ENCODE data around the gene HOXC9. TPM values are rescaled to one million over a fixed set of nuclear protein-coding genes. Genes with fewer than 3 reads are reported as not detected.

Gene HOXC9
- total RNA-seq, 1 donor from 2014 or later = not detected

DNA sequence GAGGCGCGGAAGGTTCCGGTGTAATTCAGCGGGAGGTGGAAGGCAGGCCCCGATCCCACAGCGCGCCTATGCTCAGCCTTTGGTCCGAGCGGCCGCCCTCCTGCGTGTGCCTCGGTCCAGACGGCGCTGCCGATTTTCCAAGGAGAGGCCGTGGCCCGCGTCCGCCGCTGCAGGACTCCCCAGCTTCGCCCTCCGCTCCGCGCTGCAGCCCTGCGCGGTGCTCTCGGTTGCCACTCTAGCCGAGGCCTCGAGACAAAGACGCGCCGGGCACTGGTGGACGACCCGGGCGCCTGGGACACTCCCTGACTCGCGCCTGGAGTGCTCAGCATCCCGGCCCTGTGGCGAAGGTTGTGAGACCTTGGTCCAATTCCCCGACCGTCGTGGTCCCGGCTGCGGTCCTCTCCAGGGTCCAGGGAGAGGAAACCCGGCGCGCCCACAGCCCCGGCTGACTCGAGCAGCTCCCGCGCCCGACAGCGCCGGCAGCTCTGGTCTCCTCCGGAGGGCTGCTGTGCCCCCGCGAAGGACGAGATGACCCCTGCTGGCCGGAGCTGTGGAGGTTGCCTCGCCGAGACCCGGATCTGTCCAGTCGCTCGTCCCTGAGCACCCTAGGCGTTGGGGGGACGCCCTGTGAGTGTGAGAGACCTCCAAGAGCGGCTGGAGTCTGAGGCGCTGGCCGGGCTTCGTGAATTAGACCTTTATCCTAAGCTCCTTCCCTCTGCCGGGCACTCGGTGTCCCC is 38.8 kb upstream of the HOXC9 start:
- ATAC-seq (ENCODE audit: poor library complexity) (no peak), DNase-seq (no peak)
- intact Hi-C loops (cut with DNase I) = no loop called here

DNA sequence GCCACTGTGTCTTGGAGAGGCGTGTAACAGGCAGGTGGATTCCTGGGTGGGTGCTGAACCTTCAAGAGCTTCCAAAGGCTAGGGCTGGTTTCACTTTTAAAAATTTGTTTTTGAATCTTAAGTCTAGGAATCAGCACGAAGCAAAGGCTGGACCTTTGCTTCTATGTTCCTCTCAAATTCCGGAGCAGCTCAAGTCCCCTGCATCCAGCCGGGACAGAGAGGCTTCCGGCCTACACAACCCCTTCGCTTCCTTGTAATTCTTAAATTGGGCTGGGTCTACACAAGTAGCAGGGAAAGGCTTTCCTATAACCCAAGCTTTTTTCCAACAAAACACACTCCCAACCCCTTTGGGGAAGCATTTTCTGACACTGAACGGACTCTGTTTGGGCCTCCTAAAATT is 37.0 kb upstream of the HOXC9 start:
- DNase-seq = no peak
- intact Hi-C loops (cut with DNase I) = no loop called here
- no peak for ATAC-seq (ENCODE audit: poor library complexity)

GRCh38 chr12:53963434-53964314 is 36.3 kb upstream of the HOXC9 start:
- ATAC-seq (ENCODE audit: poor library complexity) (no peak), DNase-seq (no peak)
- intact Hi-C loops (cut with DNase I) = no loop called here

GRCh38 chr12:53964315-53964713 is 35.6 kb upstream of the HOXC9 start:
- intact Hi-C loops (cut with DNase I) = no loop called here
- no peak for ATAC-seq (ENCODE audit: poor library complexity)

GRCh38 chr12:53965281-53966084 is 34.5 kb upstream of the HOXC9 start:
- intact Hi-C loops (cut with DNase I) = no loop called here
- DNase-seq (no peak), ATAC-seq (ENCODE audit: poor library complexity) (no peak)

More at GRCh38 chr12:53964315-53964713, 35.6 kb upstream of the HOXC9 start:
- DNase-seq = no peak

- intact Hi-C loops (cut with DNase I) = no loop called here
- ATAC-seq (ENCODE audit: poor library complexity) = no peak
- no peak for DNase-seq
These were observed 33.9 kb upstream of the HOXC9 start for GRCh38 chr12:53966085-53966384.

DNA sequence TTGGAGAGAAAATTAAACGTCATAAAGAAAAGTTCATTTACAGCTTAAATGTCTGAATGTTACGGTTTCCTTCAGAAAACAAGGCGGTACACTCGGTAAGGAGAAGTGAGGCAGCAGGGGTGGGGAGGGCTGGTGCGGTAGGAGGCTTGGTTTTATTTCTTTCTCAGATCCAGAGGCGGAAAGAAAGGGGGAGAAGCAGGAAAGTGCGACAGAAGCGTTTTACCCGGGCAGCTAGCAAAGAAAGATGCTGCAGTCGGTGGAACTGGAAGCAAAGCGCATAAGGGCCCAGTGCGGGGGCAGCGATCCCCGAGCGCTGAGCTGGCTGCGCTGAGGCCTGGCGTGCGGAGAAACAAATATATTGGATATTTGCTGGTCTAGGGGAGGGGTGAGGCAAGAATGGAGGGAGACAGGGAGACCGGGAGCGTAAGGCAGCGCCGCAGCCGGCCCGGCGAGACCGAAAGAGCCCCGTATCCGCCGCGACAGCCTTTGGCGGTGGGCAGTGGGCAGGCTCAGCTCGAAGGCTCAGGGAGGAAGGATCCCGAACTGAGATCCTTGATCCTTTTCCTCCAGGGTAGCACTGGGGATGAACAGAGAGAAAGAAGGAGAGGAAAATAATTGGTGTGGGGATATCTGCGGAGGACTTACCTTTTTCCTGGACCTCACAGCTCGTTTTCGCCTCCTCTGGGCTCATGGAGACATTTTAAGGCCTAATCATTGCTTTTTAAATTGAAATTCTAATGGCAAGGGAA is 33.4 kb upstream of the HOXC9 start:
- intact Hi-C loops (cut with DNase I) = no loop called here
- no peak for ATAC-seq (ENCODE audit: poor library complexity)
- no peak for DNase-seq

DNA sequence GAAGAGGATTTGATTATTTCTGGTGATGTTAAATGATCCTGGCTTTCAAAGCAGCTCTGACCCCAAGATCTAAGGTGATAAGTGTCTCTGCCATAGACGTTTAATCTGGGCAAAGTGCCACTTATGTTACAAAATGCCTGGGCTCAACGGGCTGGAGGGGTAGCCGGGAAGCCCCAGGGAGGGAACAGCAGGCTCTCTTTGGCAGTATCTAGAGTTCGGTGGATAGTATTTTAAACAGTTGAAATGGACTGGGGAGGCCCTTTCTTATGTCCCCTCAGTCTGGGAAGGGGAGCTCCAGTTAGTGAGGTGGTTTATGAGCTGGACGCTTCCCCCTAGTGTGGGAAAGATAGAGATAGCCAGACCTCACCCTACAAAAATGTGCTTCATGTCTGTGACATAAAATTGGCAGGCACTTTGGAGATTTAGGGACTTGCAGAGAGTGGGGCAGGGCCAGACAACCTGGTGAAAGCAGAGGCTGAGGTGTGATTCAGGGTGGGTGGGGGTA is 32.5 kb upstream of the HOXC9 start:
- DNase-seq = no peak
- intact Hi-C loops (cut with DNase I) = no loop called here
- ATAC-seq (ENCODE audit: poor library complexity) = no peak

- DNase-seq = no peak
- intact Hi-C loops (cut with DNase I) = no loop called here
- no peak for ATAC-seq (ENCODE audit: poor library complexity)
These were observed 31.5 kb upstream of the HOXC9 start for GRCh38 chr12:53968214-53969127.

DNA sequence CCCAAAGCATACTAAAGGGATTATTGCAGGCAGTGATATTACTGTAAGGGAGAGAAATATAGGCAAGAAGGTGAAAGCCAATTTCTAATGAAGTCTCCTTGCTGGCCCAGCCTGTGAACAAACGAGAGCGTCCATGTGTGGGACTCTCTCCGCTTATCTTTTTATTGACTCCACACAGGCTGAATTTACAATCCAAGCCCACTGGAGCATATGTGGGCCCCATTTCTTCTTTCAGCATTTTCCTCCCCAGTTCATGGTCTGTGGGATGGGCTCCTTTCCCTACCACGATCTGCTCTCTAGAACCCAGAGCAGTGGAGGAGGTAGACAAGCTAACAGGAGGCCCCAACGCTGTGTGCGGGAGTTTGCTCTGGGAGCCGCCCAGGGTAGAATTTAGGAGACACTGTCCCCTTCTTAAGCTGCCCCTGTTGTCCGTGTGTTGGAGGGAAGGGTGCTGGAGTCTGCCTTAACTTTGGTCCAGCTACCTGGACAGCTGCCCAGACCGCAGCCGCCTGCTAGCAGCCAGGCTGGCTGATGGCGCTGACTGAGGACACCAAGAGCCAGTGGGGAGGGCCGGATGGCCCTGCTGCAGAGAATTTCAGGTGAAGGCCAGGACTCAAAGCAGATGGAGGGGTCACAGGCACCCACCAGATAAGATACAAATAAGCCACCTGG is 30.2 kb upstream of the HOXC9 start:
- intact Hi-C loops (cut with DNase I) = no loop called here
- DNase-seq = no peak
- ATAC-seq (ENCODE audit: poor library complexity) = no peak

DNA sequence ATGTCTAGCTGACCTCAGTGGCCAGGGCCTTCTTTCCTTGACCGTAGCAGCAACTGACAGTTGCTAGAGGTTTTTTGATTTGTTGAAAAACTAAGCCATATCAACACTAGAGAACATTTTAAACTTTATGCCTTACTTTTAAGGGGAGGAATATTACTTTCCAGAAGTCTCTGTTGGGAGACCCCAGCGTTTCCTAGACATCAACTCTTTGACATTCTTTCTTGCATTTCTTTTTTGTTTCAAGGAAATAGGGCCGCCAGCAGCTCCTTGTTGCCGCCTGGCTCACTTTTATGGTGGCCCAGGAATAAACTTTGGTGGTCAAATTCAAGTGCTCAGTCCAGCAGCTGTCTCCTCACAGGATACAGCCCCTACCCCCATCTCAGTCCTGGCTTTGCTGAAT is 29.5 kb upstream of the HOXC9 start:
- intact Hi-C loops (cut with DNase I) = no loop called here
- DNase-seq (no peak), ATAC-seq (ENCODE audit: poor library complexity) (no peak)

GRCh38 chr12:53971129-53971528 is 28.8 kb upstream of the HOXC9 start:
- no peak for ATAC-seq (ENCODE audit: poor library complexity)
- intact Hi-C loops (cut with DNase I) = no loop called here

GRCh38 chr12:53971686-53972085 is 28.3 kb upstream of the HOXC9 start:
- intact Hi-C loops (cut with DNase I) = no loop called here
- no peak for ATAC-seq (ENCODE audit: poor library complexity)
- DNase-seq = no peak

More at GRCh38 chr12:53971129-53971528, 28.8 kb upstream of the HOXC9 start:
- DNase-seq = no peak

- intact Hi-C loops (cut with DNase I) = no loop called here
- DNase-seq (no peak), ATAC-seq (ENCODE audit: poor library complexity) (no peak)
These were observed 27.7 kb upstream of the HOXC9 start for GRCh38 chr12:53972152-53972702.

- DNase-seq (no peak), ATAC-seq (ENCODE audit: poor library complexity) (no peak)
- intact Hi-C loops (cut with DNase I) = no loop called here
These were observed 27.2 kb upstream of the HOXC9 start, which contains the start of gene HOXC11 for GRCh38 chr12:53972722-53973235. TSS of gene HOXC11 (plus strand) at chr12:53973126. CDS start at chr12:53973242, 116 bp downstream.

GRCh38 chr12:53973236-53974042 is 26.5 kb upstream of the HOXC9 start:
- intact Hi-C loops (cut with DNase I) = no loop called here
- DNase-seq (no peak), ATAC-seq (ENCODE audit: poor library complexity) (no peak)

Measured in Right ventricle myocardium superior (tissue), 1 donor.